Stimulated activated CD4-positive, alpha-beta T cell treated with anti-CD3 and anti-CD28 coated beads, Interleukin-1b, Interleukin-23, amount 100 ng/mL, for 48 hours (primary cell): ENCODE results near the gene MRPS11.
"Not testable (repeated sequence)": the region's sequence is repeated elsewhere in the genome, so short reads cannot be mapped to it uniquely, and the experiment has no call there.

Experiments used
- DNase-seq: peaks from one replicate; pipeline ENCODE4 v3.0.0-alpha.2; 2020

The MRPS11 gene

DNA sequence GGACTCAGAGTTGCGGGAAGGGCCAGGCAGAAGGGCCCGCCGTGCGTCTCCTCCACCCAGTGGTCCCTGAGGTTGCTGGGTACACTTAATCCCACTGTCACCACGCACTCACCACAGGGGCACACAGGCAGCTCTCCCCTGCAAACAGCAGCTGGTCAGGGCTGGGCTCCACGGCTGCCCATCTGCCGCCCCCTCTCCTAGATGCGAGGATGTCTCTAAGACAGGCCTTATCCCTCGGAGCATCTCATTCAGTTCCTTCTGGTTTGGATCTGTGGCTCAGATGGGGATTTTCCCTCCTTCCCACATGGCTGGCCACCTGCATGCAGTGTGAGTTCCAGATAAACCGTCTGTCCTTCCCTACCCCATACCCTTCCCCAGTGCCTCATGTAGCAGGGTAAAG is 26.3 kb downstream of the MRPS11 start:
- DNase-seq = no peak

DNA sequence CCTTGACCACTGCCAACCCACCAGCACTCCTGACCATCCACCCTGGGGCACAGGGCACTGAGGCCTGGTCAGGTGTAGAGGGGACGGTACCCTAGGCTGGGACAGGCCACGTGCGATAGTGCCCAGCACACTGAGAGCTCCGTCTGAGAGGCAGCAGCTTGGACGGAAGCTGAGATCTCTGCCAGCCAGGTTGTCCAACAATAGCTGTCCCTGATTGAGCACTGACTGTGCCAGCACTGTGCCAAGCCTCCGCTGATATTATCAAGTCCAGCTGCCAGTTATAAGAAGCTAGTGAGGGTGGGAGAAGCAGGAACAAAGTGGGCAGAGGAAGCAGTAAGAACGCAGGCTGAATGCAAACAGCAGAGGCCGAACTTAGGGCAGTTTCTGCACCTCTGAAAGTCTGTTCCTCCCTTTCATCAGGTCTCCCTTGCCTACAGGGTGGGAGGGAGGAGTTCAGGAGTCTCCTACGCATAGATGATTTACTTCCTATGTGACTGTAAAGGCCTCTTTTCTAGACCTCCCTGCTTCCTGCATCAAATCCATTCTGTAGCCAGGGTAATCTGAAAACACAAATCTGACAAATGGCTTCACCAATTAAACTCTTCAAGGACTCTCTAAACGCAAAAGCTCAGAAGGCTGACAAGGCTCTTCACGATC is 29.7 kb downstream of the MRPS11 start:
- no peak for DNase-seq

DNA sequence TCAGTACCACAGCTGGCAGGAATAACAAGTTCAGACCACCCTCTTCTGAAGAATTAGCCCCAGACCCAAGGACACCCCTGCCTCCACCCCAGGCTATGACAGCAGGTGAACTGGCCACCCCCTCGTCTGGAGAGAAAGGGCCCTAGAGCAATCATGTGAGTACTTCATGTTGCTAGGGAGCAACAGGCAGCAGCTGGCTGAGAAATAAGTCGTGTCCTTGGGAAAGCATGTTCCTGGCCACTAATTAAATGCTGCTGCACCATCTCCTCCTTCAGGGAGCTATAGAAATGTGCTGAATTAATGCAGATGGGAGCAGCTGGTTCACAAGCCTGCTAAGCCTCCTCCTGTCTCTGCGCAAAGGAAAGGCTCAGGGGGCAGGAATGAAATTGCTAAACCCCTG is 31.5 kb downstream of the MRPS11 start:
- DNase-seq = no peak

DNA sequence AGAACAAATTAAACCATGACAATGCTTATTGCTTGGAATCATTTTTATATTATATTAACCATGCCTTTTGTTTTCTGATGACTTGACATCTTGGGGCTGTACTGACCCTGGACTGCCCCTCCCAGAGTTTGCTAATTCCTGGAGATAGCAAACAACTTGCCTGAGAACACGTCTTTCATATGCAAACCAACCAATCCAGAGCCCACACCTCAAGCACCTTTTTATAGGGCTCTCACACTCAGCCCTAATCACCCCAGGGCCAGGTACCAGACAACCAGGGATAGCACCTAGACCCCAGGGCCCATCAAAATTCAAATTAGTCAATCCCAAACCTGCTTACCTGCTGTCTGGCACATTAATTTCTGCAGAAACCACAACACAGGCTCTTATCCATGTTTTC is 36.9 kb downstream of the MRPS11 start:
- no peak for DNase-seq

DNA sequence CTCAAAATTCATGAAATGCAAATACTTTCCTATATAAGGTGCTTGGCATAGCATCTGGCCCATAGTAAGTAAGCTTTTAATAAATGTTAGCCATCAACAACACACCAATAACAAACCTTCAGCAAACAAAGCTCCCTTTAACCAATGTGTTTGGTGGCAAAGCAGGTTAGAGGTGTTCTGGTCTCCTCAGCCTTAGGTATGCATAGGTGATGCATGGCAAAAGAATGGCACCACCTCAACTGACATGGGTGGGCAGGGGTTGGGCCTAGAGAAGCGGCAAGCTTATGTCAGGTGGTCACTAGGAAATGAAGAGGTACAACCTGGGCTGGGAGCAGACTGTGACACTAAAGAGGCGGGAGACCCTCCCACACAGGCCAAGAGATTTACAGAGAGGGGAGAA is 38.2 kb downstream of the MRPS11 start:
- no peak for DNase-seq

DNA sequence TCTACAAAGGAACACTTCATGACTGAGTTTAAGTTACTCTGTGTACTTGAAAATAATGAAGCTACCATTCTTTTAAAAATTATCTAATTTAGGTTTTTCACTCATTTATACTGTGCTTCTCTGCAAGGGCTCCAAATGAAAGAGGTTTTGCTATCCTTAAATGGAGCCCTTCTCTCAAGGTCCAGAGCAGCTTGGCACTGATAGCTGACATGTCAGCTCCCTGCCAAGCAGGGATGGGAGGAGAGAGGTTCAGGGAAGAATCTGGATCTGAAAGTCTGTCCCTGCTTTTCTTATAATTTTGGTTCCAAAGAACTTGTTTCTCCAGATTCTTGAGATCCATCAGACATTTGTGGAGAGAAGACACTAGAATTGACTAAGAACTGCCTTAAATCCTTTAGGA is 39.1 kb downstream of the MRPS11 start:
- no peak for DNase-seq

DNA sequence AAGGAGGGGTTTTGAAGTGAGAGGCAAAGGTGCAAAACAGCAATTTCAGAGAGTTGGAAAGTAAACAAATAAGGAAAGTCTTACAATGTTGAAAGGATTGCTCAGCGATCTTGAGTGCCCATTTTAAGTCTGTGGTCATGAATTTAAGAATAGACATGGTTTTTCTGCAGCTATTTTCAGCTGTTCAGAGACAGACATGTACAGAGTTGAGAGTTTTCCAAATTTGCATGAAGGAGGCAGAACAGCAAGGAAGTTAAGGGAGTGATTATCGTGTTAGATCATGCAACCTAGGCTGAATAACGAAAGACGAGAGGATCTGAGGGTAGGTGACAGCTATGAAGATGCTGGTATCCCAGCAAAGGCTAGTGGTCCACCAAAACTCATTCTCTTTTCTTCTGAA is 41.8 kb downstream of the MRPS11 start:
- no peak for DNase-seq

DNA sequence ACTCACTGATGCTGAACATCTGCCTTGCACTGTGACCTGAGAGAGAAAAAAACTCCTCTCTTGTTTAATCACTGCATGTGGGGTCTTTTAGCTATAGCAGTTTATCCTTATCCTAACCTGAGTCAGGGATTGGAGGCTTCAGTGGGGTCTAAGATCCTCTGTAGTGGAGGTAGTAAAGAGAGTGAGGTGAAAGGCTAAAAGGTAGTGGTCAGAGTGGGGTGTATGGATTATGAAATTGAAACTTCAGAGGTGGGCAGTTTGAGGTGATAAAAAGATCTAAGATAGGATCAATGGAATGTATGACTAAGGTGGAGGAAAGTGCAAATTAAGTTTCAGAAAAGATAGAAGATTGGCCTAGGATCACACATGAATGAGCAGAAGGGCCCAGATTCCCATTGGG is 42.5 kb downstream of the MRPS11 start:
- no peak for DNase-seq

DNA sequence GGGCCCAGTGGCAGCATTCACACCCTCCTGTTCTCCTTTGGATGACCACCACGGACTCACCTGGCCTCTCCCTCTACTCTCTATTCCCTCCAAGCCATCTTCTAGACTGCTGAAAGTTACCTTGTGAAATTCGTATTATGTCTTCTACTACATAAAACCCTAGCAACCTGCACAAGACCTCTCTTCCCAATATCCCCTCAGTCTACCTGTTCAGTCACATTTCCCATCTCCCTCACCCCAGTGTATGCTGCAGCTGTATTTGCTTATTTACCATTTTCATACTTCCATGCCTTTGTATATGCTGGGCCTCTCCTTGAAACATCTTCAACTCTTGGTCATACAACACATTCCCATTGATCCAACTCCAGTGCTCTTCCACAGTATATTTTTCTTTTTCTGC is 43.7 kb downstream of the MRPS11 start:
- no peak for DNase-seq

DNA sequence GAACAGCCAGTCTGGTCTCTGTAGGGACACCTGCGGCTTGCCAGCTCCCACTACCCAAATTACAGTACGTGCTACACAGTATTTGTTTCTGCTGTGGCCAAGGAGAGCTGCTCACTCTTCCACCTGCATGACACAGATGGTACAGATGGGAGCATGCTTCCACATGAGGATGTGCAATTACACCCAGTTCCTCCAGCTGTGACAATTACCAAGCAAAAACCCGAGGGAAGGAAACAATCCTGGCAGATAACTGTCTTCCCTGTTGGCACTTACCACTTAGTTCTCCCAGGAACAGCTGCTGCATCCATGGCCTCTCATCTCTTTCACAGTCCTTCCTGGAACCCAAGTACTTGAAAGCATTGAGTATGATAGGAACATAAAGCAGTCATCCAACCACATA is 44.6 kb downstream of the MRPS11 start:
- DNase-seq = no peak

DNA sequence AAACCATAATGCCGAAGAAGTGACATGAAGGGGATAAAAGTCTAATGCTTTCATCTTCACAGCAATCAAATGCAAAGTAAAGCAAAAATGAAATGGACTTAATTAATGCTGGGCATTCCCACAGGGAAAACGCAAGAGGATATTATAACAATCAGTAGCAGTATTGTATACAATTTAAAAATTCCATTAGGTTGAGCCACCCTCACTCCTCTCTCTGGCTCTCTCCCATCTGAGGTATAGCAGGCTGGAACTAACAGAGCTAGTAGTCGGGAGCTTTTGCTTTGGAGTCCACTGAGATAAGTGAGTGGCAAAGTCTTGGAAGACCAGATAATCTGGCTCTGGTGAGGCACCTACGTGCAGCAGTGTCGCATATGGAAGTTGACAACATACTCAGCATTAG is 45.1 kb downstream of the MRPS11 start:
- no peak for DNase-seq

DNA sequence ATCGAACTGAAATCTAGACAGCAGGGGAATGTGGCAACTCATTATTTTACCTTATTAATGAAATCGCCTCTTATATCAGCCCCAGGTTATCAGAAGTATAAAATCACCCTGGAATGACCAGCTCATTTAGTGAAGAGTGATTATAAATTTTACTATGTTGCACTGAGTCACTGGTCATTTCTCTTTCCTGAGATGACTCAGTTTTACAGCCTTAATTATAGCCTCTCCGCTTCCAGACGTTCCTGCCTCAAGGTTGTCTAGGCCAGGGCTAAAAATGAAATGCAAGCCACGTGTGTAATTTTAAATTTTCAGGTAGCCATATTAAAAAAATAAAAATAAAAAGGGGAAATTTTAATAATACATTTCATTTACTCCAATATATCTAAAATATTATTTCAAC is 45.7 kb downstream of the MRPS11 start:
- no peak for DNase-seq

DNA sequence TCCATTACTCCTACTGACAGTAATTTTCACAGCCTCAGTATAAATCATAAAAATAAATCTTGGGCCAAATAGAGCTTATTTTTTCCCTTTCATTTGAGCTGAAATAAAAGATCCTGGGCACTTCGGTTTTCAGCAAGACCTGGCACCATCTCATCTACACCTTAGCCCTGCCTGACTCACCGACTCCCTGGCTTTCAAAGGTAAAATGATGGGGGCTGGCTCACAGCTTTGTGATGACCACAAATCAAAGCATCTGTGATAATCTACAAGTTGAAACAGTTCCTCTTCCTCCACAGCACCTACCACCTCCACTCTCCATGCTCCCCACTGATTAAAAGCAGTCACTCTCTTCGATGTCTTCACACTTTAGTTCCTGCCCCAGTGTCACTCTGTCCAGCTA is 51.4 kb downstream of the MRPS11 start:
- no peak for DNase-seq

DNA sequence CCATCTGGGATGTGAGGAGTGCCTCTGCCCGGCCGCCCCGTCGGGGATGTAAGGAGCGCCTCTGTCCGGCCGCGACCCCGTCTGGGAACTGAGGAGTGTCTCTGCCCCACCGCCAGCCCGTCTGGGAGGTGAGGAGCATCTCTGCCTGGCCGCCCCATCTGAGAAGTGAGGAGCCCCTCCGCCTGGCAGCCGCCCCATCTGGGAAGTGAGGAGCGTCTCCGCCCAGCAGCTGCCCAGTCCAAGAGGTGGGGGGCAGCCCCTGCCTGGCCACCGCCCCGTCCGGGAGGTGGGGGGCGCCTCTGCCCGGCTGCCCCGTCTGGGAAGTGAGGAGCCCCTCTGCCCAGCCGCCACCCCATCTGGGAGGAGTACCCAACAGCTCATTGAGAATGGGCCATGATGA is 56.6 kb downstream of the MRPS11 start:
- DNase-seq = not testable (repeated sequence)

DNA sequence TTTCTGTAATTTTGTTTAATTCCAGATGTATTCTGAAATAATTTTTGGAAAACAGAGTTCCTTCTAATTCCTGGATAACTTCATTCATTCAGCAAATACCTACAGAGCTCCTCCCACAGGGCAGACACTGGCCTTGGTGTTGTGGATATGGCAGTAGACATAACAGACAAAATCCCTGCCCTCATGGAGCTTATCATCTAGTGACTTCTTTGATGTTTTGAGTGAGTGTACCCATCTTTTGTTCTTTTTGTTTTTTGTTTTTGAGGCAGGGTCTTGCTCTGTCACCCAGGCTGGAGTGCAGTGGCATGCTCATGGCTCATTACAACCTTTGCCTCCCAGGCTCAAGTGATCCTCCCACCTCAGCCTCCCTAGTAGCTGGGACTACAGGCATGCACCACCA is 57.9 kb downstream of the MRPS11 start:
- DNase-seq = no peak

DNA sequence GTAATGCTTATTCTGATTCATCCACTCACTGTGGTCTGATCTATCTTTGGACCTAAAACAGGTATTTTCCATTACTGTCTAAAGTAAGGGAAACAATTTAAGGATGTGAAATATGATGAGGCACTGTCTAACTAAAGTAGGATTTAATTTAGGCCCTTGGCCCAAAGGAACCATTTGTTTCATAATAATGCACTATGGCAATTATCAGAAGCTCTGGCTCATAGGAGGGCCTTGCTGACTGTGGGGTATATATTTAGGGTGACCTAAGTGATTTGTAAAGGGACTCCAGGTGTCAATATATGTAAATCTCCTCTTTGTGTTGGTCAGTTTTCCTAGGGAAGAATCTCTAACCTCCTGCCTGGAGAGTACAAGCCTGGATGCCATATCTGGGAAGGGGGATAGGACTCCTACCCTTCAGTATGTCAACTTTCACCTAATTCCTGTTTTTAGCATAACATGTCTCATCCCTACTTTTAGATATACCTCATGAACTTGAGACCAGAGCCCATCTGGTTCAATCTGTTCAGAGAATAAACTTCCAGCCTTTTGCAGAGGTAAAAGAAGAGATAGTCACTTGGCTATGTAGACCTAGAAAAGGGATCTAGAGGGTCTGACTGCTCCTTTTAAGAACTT is 58.9 kb downstream of the MRPS11 start:
- DNase-seq = no peak

DNA sequence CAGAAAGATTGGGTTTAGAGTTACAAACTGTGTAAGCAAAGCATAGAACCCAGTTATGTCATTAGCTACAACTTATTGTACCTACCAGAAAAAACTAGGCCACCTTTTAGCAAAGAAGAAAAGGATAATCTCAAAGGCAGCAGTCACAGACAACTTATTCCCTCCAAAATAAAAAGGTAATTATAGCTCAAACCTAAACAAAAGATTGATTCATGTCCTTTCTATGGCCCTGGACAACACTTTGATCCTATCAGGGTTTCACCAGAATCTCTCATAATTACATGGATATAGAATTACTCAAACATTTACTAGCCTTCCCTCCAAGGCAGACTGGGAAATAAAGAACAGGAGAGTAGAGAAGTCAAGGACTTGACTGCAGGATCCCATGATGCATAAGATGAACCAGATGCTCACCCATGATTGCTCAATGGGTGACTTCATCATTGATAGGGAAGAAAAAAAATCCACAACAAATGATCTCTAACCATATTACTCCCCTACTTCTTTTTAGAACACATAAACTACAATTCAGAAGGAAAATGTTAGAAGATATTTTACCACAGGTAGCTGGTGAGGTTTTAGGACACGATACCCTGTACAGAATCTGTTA is 61.6 kb downstream of the MRPS11 start:
- DNase-seq = no peak
